ENCODE measurements around the gene KCND3.

GRCh38 chr1:111803951-111804350 is 185.5 kb downstream of the KCND3 start:
- TF ChIP-seq CTCF (conservative IDR thresholded peaks at IDR 0.05; ENCODE audit: low read length) (no peak), EZH2phosphoT487 (IDR thresholded peaks at IDR 0.05; ENCODE audit: borderline replicate concordance) (no peak)
